ENCODE measurements around the gene FAM20B. TPM values are rescaled to one million over a fixed set of nuclear protein-coding genes. Genes with fewer than 3 reads are reported as not detected.

FAM20B gene
- total and polyA plus RNA-seq, 2 donors = 11.3 to 11.8 TPM

Other genes starting within 250 kb of the FAM20B start
- 3.9 TPM for gene ANGPTL1, start 154.8 kb upstream of the FAM20B start, total RNA-seq
- 10.2 TPM for gene ANGPTL1, start 154.8 kb upstream of the FAM20B start, polyA plus RNA-seq
- 19.3 TPM for gene TOR3A, start 56.2 kb downstream of the FAM20B start, total RNA-seq
- gene TOR3A, start 56.2 kb downstream of the FAM20B start, polyA plus RNA-seq = 28.0 TPM
- gene ABL2, start 203.8 kb downstream of the FAM20B start, total RNA-seq = 3.5 TPM
- 3.6 TPM for gene ABL2, start 203.8 kb downstream of the FAM20B start, polyA plus RNA-seq

Measured in thymus (tissue), 2 donors.